HL-60 (cell line): ENCODE measurements around the gene STX10.

Experiments
- DNase-seq, 2 experiments: peaks; one replicate each; pipeline ENCODE4 v3.0.0-alpha.2; 2010 to 2020; ENCODE audit warnings: low read depth in 1 of 2, low spot score in 1 of 2
- H3K27ac ChIP-seq: fragments of 250-450 bp; sonication (Bioruptor Pico); replicated peaks from 2 replicates; pipeline ENCODE4 v1.5.1; 2020; ENCODE audit warnings: mild to moderate bottlenecking, moderate library complexity
- H3K27me3 ChIP-seq: fragments of 250-450 bp; sonication (Bioruptor Pico); 2 replicates; pipeline ENCODE4 v1.5.1; 2021; ENCODE audit warnings: mild to moderate bottlenecking, moderate library complexity; ENCODE audit not compliant: insufficient read depth, poor library complexity, severe bottlenecking
- H3K4me3 ChIP-seq: replicated peaks from 2 replicates; pipeline ENCODE4 v1.5.1; 2011; ENCODE audit warnings: mild to moderate bottlenecking, control low read depth, low read length; ENCODE audit not compliant: insufficient read depth
- CTCF ChIP-seq: IDR thresholded peaks from one replicate; pipeline ENCODE4 v1.5.1; 2011; ENCODE audit warnings: low read length, control low read depth, inconsistent platforms; ENCODE audit not compliant: insufficient read depth
- GABPA ChIP-seq: IDR thresholded peaks from 2 replicates; pipeline ENCODE4 v1.6.1; 2012; ENCODE audit warnings: low read depth
- POLR2AphosphoS5 ChIP-seq: IDR thresholded peaks from 2 replicates; pipeline ENCODE4 v1.6.1; 2012; ENCODE audit warnings: low read depth
- REST ChIP-seq: IDR thresholded peaks from 2 replicates; pipeline ENCODE4 v1.6.1; 2012; ENCODE audit warnings: low read depth; ENCODE audit not compliant: insufficient replicate concordance
- SPI1 ChIP-seq: IDR thresholded peaks from 2 replicates; pipeline ENCODE4 v1.6.1; 2012; ENCODE audit warnings: low read depth, mild to moderate bottlenecking, borderline replicate concordance

The STX10 gene

GRCh38 chr19:13120031-13120430, 30.1 kb downstream of the STX10 start:
- H3K27ac ChIP-seq = no peak overlapping the region
- no peak for TF ChIP-seq GABPA
- no peak for TF ChIP-seq REST
- no peak for TF ChIP-seq SPI1
- no peak for TF ChIP-seq CTCF
- TF ChIP-seq POLR2AphosphoS5 = no peak
- no peaks in the 10 kb centered on the region for H3K27me3 ChIP-seq
- DNase-seq = no peak
- H3K4me3 ChIP-seq = no peak overlapping the region

- H3K27me3 ChIP-seq = no peaks in the 10 kb centered on the region
- no peak for DNase-seq
- no peak overlapping the region for H3K27ac ChIP-seq
- TF ChIP-seq SPI1 (no peak), REST (no peak), GABPA (no peak), POLR2AphosphoS5 (no peak), CTCF (no peak)
- H3K4me3 ChIP-seq = no peak overlapping the region
These were observed 30.5 kb downstream of the STX10 start for GRCh38 chr19:13119627-13120026.

- peak overlapping the region; percentile 84 for H3K27ac ChIP-seq
- peak overlapping the region; percentile 94 for H3K4me3 ChIP-seq
- no peaks in the 10 kb centered on the region for H3K27me3 ChIP-seq
- no peak for TF ChIP-seq GABPA
- no peak for TF ChIP-seq CTCF
- TF ChIP-seq REST = no peak
- 0 out of 2 replicates have a peak, but pooled peaks have one; percentile 16 for TF ChIP-seq POLR2AphosphoS5
- peak; percentile 25 to 63 for DNase-seq
These were observed 31.6 kb downstream of the STX10 start for GRCh38 chr19:13118424-13119193.
